Suprapubic skin (tissue), 4 donors: Measurements from ENCODE around the gene EYS. TPM values are rescaled to one million over a fixed set of nuclear protein-coding genes. Genes with fewer than 3 reads are reported as not detected.

Experiments used
- DNase-seq, 2 donors: peaks; one replicate each; pipeline ENCODE4 v3.0.0-alpha.2; 2019; ENCODE audit warnings: low spot score in 2 of 2
- H3K27ac ChIP-seq: fragments of 200-600 bp; sonication (generic); one replicate; pipeline ENCODE4 v1.5.1; 2019
- H3K27me3 ChIP-seq: fragments of 200-600 bp; sonication (generic); one replicate; pipeline ENCODE4 v1.5.1; 2019
- H3K36me3 ChIP-seq: fragments of 200-600 bp; sonication (generic); one replicate; pipeline ENCODE4 v1.5.1; 2019
- H3K4me1 ChIP-seq: fragments of 200-600 bp; sonication (generic); one replicate; pipeline ENCODE4 v1.5.1; 2019
- H3K4me3 ChIP-seq: fragments of 200-600 bp; sonication (generic); one replicate; pipeline ENCODE4 v1.5.1; 2019; ENCODE audit warnings: mild to moderate bottlenecking
- H3K9me3 ChIP-seq: fragments of 200-600 bp; sonication (generic); one replicate; pipeline ENCODE4 v1.5.1; 2019
- EP300 ChIP-seq: sonication (generic); formaldehyde crosslinking; IDR thresholded peaks from one replicate; pipeline ENCODE4 v1.6.1; 2017; ENCODE audit warnings: antibody characterized with exemption
- POLR2A ChIP-seq, 2 donors: fragments of 450-650 bp; IDR thresholded peaks; one replicate each; pipeline ENCODE4 v1.6.1; 2017; ENCODE audit warnings: antibody characterized with exemption in 2 of 2, mild to moderate bottlenecking in 2 of 2, moderate library complexity in 2 of 2
- POLR2AphosphoS5 ChIP-seq, 3 donors: sonication (generic); formaldehyde crosslinking; IDR thresholded peaks; one replicate each; pipeline ENCODE4 v1.6.1; 2017; ENCODE audit warnings: antibody characterized with exemption in 3 of 3
- whole genome bisulfite sequencing: methylation state at CpG from one replicate; pipeline ENCODE4 v1.1.5; 2018; 5-methylcytosine and 5-hydroxymethylcytosine counted together
- total RNA-seq, 4 donors: library from RNA; depleted of rRNA; stranded (reverse); fragments of >200 nt; gene quantifications; one replicate each; pipeline ENCODE4 v1.1.0, GENCODE V29; 2016
- TF ChIP-seq, protein P1 (sequence below), 2 donors: fragments of 200-600 bp in 1 of 2; fragments of 450-650 bp in 1 of 2; sonication (generic) in 1 of 2; IDR thresholded peaks; one replicate each; pipeline ENCODE4 v1.5.1; 2016 to 2019; ENCODE audit warnings: antibody characterized with exemption in 2 of 2, mild to moderate bottlenecking in 1 of 2, moderate library complexity in 1 of 2

Gene EYS
- total RNA-seq, 4 donors from 2014 or later, result not detected

DNA sequence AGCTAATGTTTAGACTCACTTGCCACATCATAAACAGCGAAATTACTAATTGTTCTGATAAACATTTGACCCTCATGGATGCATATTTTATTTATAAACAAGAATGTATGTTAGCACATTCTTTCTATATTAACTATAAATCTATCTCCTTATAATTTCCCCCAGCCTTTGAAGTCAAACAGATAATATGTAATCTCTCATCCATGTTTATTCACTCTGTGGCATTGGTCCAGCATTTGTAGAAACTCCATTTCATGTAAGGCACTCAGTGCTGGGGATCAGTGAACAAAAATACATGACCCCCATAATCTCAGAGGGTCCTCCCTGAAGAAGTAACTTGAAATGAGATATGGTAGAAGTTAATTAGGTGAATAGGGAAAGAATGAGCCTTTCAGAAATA lies 856.9 kb downstream of the EYS start:
- 81% methylated on average over 1 of the region's 1 CpG for WGBS
- Histone ChIP-seq H3K27ac (no peak overlapping the region), H3K4me3 (no peak overlapping the region), H3K27me3 (no peaks in the 10 kb centered on the region), H3K9me3 (no peaks in the 10 kb centered on the region), H3K36me3 (no peaks in the 10 kb centered on the region), H3K4me1 (no peaks in the 10 kb centered on the region)
- TF ChIP-seq POLR2A (IDR thresholded peaks at IDR 0.05) (no peak), EP300 (no peak), POLR2AphosphoS5 (IDR thresholded peaks at IDR 0.05) (no peak)
- TF ChIP-seq, protein P1, sequence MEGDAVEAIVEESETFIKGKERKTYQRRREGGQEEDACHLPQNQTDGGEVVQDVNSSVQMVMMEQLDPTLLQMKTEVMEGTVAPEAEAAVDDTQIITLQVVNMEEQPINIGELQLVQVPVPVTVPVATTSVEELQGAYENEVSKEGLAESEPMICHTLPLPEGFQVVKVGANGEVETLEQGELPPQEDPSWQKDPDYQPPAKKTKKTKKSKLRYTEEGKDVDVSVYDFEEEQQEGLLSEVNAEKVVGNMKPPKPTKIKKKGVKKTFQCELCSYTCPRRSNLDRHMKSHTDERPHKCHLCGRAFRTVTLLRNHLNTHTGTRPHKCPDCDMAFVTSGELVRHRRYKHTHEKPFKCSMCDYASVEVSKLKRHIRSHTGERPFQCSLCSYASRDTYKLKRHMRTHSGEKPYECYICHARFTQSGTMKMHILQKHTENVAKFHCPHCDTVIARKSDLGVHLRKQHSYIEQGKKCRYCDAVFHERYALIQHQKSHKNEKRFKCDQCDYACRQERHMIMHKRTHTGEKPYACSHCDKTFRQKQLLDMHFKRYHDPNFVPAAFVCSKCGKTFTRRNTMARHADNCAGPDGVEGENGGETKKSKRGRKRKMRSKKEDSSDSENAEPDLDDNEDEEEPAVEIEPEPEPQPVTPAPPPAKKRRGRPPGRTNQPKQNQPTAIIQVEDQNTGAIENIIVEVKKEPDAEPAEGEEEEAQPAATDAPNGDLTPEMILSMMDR (IDR thresholded peaks at IDR 0.05), result no peak
- DNase-seq, result no peak

DNA sequence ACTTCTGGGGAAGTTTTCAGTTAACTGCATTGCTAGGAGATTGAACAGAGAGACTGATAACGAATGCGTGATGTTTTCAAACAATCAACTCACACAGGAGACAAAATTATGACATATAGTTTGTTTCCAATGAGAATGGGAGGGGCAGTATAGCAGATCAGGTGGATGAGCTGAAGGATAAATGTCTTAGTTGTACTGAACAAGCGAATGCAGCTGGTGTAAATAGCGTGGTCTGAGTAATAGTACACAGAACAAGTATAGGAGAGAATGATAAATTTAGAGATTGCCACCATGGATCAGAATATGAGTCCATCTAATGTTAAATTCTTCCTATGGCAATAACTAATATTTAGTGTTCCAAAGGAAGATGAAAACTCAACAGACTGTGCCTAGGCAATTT lies 858.6 kb downstream of the EYS start:
- no peaks in the 10 kb centered on the region for H3K36me3 ChIP-seq
- no peak for TF ChIP-seq POLR2AphosphoS5 (IDR thresholded peaks at IDR 0.05)
- TF ChIP-seq POLR2A (IDR thresholded peaks at IDR 0.05), result no peak
- TF ChIP-seq, protein P1 (IDR thresholded peaks at IDR 0.05), result no peak
- TF ChIP-seq EP300, result no peak
- DNase-seq, result no peak
- H3K4me3 ChIP-seq, result no peak overlapping the region
- H3K27ac ChIP-seq, result no peak overlapping the region
- H3K9me3 ChIP-seq, result no peaks in the 10 kb centered on the region
- WGBS, result 85% methylated on average over 4 of the region's 4 CpGs
- no peaks in the 10 kb centered on the region for H3K27me3 ChIP-seq
- no peaks in the 10 kb centered on the region for H3K4me1 ChIP-seq

DNA sequence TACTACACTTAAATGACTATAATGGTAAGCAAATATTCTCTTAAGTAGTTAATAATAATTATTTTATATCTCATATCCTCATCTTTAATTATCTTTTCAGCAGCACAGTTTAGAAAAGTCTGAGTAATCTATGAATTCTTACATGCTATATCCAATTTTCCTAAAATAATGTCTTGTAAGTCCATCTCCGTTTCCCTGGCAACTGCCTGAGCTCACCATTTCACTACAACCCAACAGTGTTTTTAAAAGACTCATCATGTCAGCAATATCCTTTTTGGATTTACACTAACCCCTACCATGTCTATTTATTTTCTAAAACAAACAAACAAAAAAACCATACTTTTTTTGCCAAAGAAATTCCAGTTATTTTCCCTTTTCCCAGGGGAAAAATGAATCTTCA lies 859.6 kb downstream of the EYS start:
- Histone ChIP-seq H3K27me3 (no peaks in the 10 kb centered on the region), H3K36me3 (no peaks in the 10 kb centered on the region), H3K4me3 (no peak overlapping the region), H3K9me3 (no peaks in the 10 kb centered on the region), H3K27ac (no peak overlapping the region), H3K4me1 (no peaks in the 10 kb centered on the region)
- 80% methylated on average over 1 of the region's 1 CpG for WGBS
- no peak for DNase-seq
- TF ChIP-seq POLR2AphosphoS5 (IDR thresholded peaks at IDR 0.05), result no peak
- TF ChIP-seq POLR2A (IDR thresholded peaks at IDR 0.05), result no peak

DNA sequence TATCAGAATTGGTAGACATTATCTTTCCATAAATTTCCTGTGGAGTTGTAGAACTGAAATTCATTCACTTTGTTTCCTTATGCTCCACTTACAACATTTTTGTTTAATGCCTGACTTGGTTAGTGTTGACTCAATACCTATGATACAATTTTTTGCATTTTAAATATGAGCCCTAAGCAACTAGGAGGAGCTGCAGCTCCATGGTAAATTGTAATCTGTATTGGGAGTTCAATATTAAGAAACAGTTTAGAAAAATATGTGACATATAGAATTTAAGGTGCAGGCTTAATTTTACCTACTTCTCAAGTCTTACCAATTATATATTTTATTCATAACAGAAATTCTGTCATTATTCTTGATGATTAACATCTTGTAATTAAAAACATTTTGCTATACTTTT lies 868.3 kb downstream of the EYS start:
- H3K4me3 ChIP-seq, result no peak overlapping the region
- H3K27me3 ChIP-seq, result no peaks in the 10 kb centered on the region
- no peak for DNase-seq
- H3K9me3 ChIP-seq, result no peaks in the 10 kb centered on the region
- no peaks in the 10 kb centered on the region for H3K36me3 ChIP-seq
- no peak for TF ChIP-seq EP300
- TF ChIP-seq POLR2AphosphoS5 (IDR thresholded peaks at IDR 0.05), result no peak
- TF ChIP-seq POLR2A (IDR thresholded peaks at IDR 0.05), result no peak
- no peak overlapping the region for H3K27ac ChIP-seq
- H3K4me1 ChIP-seq, result no peaks in the 10 kb centered on the region

DNA sequence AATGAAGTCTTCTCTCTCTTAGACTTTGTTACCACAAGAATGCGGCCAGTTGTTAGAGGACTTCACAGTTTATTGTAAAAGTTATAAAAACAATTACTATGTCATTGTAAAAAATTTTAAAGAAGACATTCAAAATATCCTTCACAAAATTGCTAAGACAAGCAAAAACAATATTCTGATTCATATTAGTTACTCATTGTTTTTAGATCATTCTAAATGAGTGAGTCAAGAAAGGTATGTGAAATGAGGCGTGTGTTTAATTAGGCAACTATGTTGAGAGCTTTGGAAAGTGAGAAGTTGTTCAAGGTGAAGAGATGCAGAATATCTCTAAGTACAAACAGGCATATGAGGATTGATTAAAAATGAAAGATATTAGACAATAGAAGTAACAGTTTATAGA lies 875.3 kb downstream of the EYS start:
- no peak for DNase-seq
- WGBS, result 78% methylated on average over 2 of the region's 2 CpGs
- TF ChIP-seq EP300 (no peak), POLR2AphosphoS5 (IDR thresholded peaks at IDR 0.05) (no peak), POLR2A (IDR thresholded peaks at IDR 0.05) (no peak)
- TF ChIP-seq, protein P1 (IDR thresholded peaks at IDR 0.05), result no peak

DNA sequence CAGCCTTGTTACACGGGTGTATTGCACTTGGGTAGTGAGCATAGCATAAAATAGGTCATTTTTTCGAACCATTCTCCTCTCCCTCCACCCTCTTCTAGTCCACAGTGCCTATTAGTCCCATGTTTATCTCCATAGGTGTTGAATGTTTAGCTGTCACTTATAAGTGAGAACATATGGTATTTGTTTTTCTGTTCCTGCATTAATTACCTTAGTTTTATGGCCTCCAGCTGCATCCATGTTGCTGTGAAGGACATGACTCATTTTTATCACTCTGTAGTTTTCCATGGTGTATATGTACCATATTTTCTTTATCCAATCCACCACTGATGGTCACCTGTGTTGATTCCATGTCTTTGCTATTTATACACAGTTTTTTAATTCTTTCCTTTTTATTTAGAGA lies 889.5 kb downstream of the EYS start:
- no peaks in the 10 kb centered on the region for H3K4me1 ChIP-seq
- no peaks in the 10 kb centered on the region for H3K9me3 ChIP-seq
- WGBS, result 79% methylated on average over 2 of the region's 2 CpGs
- no peaks in the 10 kb centered on the region for H3K27me3 ChIP-seq
- TF ChIP-seq EP300, result no peak
- no peak for TF ChIP-seq POLR2A (IDR thresholded peaks at IDR 0.05)
- TF ChIP-seq POLR2AphosphoS5 (IDR thresholded peaks at IDR 0.05), result no peak
- TF ChIP-seq, protein P1 (IDR thresholded peaks at IDR 0.05), result no peak
- no peaks in the 10 kb centered on the region for H3K36me3 ChIP-seq
- no peak overlapping the region for H3K27ac ChIP-seq
- DNase-seq, result no peak
- no peak overlapping the region for H3K4me3 ChIP-seq

More for the DNA sequence above, 875.3 kb downstream of the EYS start:
- no peaks in the 10 kb centered on the region for H3K9me3 ChIP-seq
- H3K27me3 ChIP-seq, result no peaks in the 10 kb centered on the region
- no peak overlapping the region for H3K27ac ChIP-seq
- H3K36me3 ChIP-seq, result no peaks in the 10 kb centered on the region
- H3K4me3 ChIP-seq, result no peak overlapping the region
- H3K4me1 ChIP-seq, result no peaks in the 10 kb centered on the region
